Measurements from ENCODE around the gene GYS2.
"Not testable (repeated sequence)": the region's sequence is repeated elsewhere in the genome, so short reads cannot be mapped to it uniquely, and the experiment has no call there.

Gene GYS2

DNA sequence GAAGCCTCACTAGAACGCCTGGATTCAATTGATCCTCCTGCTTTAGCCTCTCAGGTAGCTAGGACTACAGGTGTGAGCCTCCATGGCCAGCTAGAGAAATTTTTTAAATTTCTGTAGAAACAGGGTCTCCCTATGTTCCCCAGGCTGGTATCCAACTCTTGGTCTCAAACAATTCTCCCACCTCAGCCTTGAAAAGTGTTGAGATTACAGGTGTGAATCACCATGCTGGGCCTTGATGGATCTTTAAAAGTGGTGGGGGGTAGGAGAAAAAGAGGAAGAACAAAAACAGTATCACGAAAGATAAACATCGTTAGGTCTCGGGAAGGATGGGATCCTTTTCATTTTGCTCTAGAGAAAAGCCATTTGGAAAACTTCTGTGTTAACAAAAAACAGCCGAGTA, 4.5 kb downstream of the GYS2 start:
- no peak for DNase-seq

DNA sequence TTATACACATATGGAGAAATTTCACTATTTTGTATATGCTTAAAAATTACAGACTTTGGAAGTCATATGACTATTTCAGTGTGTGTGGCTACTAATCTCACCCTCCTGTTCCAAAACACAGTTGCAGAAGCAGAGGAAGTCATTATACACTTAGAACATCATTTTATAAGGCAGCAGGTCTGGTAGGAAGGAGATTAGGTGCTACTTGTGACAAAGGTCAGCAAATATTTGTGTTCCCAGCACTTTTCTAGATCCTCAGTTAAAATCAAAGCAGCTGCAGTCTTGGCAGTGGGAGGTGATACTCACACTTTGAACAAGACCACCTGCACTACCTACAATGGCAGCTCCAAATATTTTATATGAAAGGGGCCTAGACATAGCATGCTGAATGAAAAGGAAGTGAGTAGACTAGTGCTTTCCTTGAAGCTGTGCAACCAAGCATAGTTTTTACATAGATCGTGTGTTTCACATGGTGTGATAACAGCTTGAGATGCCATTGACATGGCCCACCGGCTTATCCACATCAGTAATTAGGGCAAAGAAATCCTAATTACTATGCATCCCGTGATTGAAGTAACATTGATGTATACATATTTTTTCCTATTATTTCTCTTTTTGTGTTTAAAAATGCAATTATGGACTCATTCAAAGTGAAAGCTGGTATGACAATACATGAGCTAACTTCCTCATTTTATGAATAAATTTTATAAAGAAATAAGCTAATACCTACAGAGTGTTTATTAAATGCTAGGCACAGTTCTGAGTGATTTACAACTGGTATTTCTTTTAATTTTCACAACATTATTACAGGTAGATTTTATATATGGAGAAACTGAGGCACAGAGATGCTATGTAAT, 5.3 kb downstream of the GYS2 start:
- no peak for DNase-seq

DNA sequence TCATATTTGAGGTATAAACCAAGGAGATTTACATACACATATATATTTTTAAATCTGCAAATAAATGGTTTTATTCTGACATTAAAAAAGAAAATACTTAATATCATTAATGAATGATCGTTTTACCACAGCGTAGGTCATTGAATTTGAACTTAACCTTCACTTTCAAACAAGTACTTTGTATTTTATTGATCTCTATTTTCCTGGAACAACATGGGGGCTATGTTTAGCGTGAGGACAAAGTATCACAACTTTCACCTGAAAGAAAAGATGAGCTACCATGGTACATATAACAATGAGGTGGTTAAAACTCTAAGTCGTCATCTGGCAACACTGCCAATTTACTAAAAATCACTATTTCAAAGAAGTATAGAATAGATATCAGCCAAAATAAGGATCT, 6.0 kb downstream of the GYS2 start:
- DNase-seq, result no peak

DNA sequence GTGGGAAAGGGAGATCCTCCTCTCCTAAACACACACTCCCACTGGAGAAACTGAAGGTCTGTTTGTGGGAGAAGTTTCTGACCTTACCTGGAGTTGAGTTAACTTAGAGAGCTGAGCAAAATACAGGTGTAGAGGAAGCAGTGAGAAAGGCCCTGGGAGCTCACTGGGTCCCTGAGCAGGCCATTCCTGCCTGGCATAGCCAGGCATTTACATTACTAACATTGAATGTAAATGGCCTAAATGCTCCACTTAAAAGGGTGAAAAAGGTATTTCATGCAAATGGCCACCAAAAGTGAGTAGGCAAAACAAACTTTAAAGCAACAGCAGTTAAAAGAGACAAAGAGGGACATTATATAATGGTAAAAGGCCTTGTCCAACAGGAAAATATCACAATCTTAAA, 9.3 kb downstream of the GYS2 start:
- DNase-seq, result not testable (repeated sequence)

DNA sequence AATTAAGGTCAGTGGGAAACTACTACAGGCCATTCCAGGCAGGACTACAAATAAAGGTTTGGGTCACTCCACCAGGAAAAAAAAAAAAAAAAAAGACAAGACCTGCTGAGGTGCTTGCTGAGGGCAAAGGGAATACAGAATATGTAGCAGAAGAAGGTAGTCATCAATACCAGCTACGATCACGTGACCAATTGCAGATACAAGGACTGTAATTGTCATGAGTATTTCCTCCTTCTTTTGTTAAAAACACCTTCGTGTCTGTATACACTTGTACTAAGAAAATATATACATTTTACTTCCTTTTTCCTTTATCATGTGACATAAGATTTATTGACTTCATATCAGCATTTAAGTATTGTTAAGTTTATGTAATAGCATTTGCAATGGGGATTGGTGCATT, 19.2 kb downstream of the GYS2 start:
- DNase-seq, result no peak

DNA sequence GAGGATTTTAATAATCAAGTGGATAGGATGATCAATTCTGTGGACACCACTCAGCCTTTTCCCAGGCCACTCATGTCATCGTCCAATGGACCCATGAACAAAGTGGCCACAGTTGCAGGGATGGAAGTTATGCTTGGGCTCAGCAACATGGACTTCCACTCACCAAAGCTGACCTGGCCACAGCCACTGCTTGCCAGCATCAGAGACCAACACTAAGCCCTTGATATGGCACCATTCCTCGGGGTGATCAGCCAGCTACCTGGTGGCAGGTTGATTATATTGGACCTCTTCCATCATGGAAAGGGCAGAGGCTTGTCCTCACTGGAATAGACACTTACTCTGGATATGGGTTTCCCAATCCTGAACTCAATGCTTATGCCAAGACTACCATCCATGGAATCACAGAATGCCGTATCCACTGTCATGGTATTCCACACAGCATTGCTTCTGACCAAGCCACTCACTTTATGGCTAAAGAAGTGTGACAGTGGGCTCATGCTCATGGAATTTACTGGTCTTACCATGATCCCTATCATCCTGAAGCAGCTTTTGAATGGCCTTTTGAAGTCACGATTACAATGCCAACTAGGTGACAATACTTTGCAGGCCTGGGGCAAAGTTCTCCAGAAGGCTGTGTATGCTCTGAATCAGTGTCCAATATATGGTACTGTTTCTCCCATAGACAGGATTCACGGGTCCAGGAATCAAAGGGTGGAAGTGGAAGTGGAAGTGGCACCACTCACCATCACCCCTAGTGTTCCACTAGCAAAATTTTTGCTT, 20.1 kb downstream of the GYS2 start:
- DNase-seq, result not testable (repeated sequence)

DNA sequence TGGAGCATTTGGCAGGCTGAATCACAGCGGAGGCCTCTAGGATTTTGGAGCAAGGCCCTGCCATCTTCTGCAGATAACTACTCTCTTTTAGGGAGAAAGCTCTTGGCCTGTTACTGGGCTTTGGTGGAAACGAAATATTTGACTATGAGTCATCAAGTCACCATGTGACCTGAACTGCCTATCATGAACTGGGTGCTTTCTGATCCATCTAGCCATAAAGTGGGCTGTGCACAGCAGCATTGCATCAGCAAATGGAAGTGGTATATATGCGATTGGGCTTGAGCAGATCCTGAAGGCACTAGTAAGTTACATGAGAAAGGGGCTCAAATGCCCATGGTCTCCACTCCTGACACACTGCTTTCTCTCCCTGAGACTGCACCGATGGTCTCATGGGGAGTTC, 21.1 kb downstream of the GYS2 start:
- no peak for DNase-seq

DNA sequence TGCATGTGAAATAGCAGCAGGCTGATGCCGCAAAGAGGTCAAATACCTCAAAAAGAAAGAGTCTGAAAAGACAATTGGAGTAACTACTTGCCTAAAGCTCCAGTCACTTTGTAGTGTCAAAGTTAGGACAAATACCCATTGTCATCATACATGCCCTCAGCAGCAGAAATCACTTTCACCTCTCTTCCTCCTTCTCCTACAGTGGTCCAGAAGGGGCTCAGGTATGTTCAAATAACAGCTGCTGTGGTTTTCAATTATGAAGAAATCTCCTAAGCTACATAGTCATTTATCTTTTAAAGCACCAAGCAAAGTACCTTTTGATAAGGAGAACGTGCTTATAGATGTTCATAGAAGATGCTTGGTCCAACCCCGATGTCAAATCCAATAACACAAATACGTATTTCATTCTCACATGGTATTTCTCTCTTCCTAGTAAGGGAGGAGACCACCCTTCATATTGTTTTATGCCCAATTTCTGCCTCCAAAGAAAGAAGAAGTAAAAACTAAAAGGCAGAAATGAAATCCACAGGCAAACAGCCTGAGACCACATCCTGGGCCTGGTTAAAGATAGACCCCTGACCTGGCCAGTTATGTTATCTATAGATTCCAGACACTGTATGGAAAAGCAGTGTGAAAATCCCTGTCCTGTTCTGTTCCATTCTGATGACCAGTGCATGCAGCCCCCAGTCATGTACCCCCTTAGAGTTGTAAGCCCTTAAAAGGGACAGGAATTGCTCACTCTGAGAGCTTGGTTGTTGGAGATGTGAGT, 23.7 kb downstream of the GYS2 start:
- no peak for DNase-seq

DNA sequence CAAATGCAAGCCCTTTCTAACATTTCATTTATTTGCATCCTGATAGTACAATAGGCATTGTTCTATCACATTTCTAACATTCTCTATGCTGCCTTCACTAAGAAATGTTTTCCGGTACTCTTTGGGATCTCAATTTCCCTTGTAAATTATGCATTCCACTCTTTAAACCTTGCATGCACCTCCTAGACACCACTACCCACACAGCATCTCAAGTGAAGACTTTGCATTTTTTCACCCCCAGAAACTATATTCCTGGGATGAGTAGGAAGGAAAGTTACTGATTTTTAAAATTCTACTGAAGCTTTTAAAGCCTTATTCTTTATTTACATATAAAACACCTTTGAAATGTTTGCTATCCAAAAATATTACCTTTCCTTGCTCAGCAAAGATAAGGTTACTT, 27.1 kb downstream of the GYS2 start:
- no peak for DNase-seq

DNA sequence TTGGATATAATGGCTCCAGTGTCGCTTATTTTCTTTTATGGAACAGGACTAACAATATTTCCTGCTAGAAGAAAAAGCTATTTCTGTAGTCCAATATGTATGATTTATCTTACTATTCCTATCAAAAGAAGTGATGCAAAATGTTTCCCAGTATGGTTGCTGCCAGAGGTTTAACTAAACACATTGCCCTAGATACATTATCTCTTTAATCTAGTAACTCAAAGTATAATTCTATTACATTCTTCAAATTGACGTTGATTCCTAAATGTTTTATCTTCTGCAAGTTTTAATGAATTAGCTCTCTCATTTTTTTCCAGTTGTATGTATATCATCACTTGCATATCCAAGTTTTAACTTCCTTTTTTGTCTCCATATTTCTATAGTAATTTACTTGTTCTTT, 28.2 kb downstream of the GYS2 start:
- no peak for DNase-seq

DNA sequence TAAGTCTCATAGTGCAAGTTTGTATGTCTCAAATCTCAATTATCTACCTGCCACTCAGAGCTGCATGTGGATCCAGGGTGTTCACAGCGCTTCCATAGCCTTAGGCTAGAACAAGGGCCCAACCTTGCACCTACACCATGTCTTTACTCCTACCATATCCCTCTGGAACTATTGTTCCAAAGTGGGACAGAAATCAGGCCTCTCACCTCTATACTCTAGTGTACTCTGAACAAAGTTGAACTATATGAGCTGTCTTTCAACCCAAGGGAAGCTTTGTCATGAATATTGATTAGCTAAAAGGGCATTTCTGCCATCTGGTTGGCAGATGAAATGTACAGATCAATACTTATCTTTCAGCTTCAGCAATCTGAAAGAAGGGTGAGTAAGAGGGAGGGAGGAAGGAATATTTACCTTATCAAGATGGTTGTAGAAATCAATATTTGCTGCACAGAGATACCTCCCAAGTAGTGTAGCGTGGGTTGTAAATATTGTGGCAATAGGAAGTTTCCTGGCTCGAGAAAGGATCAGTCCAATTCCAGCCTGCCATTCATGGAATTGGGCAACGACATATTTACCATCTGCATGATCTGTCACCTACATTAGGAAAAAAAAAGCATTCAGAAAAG, 30.8 kb downstream of the GYS2 start:
- DNase-seq, result no peak

DNA sequence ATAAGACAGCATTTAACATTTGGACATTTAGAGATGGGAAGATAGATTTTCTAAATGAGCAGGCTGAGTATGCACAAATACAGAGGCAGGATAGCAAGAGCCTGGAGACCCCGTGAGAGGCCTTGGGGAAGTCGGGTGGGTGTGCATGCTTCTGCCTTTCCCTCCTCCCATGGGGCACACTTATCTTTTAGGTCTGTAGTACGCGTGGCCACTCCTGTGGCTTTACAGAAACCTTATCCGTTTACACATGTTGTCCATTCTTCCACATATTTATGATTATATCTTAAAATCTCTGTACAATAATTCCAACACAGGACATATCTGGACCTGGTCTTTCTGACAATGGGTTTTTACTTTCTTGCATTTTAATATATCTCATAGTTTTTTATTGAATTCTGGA, 33.6 kb downstream of the GYS2 start:
- DNase-seq, result no peak

DNA sequence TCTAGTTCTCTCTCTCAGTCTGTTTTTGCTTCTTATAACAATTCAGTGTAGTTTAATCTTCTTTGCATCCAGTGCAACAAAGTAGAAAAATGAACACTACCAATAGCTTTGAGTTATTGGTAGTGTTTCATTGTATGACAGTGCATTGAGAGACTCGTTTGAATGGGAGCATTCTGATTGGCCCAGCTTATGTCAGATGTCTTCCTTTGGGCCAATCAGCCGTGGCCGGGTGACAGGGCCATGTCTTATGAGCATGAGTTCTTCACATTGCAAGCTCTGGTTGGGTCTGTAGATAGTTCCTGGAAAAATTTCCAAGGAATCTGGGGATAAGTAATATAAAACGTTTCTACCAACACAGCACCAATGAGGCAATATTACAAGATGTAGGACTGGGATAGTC, 36.5 kb downstream of the GYS2 start:
- DNase-seq, result no peak

DNA sequence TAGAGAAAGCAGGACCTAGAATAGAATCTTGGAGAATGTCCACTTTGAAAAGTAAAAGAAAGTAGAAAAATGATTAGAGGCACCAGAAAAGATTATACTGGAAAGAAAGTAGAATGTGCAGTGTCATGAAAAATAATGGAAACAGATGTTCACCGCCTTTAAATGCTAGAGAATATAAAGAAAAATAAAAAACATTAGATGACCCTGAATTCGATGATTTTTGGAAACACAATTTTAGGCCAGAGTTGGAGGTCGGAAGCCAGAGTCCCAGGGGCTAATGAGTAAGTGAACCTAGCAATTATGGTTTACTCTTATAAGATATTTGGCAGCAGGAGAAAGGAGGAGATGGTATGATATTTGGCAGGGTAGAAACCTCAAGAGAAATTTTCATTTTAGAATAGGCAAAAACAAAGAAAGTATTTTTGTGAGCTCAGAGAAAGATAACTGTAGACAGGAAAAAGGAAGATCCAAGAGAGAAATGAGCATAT, 37.7 kb downstream of the GYS2 start:
- no peak for DNase-seq

DNA sequence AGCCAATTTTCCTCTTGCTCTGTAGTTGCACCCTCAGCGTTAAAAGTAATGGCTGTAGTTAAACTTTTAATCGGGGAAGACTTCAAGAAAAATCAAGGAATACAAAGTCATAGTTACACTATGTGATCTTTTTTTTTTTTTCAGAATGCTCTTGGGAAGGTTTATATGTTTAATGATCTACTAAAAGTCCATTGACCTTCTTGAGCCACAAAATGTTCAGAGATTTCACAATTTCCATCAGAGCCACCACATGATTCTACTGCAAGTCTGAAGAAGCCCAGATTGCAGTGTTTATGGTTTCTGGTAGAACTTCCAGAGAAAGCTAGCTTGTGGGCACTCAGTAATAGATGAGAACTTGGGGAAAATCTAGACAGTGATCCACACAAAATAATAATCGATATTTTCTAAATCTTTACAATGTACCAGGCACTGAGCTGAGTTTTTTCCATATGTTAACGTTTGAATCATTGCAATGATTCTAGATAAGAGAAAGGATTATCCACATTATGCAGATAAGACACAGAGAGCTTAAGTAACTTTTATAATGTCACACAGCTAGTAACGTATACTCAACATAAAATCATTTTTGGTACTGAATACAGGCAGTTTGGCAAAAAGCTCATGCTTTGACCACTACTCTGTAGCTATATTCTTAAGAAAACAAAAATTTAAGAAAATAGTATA, 38.3 kb downstream of the GYS2 start:
- DNase-seq, result no peak

DNA sequence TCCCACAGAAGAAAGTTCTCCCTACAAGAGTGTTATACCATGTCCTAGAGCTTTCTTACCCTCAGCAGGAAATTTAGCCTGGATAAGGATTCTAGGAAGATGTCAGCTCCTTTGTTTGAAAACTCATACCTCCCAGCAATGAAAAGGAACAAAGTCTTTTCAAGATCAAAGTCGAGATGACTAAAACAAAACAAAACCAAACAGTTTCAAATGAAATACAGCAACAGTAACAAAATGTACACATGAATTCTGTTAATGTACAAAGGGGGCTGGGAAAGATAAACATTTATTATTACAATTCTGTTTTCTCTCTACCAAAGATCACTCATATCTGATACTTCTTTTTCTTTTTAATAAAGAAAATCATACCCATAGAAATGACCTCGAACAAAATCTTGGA, 41.8 kb downstream of the GYS2 start:
- no peak for DNase-seq

DNA sequence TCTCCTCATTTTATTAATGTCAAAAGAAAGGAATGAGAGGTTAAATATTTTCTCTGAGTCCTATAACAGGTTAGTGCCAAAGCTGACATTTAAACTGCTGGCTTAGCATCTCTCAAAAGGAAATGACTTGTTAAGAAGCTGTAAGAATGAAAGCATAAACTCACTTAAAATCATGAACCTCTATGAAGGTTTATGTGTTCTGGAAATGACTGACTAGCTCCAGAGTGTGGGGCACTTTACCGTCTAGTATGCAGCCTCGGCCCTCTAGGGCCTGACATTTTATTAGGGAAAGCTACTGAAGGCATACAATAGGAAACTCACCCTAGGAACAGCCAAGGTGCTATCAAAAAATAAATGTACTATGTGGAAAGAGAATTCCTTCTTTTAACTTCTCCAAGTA, 43.5 kb downstream of the GYS2 start:
- DNase-seq, result no peak

DNA sequence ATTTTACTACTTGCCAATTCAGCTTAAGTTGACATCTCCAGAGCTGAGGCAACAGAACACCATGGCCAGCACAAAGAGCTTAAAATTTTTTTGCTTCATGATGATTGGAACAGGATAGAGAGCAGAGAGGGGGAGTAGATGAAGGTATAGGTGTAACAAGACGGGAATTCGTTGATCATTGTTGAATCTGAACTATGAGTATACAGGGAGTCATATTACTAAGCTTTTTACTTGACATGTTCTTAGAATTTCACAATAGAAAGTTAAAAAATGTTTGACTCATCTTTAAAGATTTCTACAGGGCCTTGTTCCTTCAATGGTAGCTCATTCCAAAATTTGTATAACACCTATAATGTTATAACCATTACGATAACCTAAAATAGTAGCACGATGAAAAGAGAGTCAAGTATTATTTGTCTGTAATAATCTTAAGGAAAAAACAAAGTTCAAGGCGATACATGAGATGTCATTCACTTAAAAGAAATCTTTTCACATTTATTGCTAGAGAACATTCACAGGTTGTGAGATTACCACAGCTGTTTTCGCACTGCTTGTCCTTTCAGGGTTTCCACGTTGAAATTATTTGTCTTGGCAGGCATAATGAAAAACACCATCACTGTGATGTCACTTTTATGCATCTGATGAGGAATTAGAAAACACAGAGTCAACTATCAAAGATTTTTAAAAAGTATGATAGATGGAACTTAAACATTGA, 44.6 kb downstream of the GYS2 start:
- no peak for DNase-seq

DNA sequence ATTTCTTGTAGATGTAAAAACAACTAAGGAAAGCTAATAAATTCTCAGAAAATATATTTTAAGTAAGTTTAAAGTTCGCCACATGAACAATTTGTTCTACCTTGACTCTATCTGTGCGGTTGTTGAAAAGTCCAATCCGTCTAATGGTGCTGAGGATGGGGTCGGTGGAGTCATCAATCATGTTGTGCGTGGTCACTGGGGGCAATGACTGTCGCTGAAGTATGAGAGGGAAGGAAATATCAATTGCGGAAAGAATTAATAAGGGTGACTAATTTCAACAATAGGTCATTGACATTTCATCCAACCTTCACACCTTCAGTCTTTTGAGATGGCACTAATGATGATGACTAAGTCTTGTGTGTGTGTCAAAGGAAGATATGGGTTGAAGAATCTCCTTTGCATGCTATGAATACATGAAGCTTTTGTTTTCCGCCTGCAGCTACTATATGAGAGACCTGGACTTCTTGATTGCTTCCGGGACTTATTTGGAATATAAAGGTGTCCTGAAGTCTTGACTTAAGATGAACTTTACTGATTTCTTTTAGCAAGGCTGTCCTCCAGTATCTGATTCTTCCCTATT, 46.5 kb downstream of the GYS2 start:
- no peak for DNase-seq

DNA sequence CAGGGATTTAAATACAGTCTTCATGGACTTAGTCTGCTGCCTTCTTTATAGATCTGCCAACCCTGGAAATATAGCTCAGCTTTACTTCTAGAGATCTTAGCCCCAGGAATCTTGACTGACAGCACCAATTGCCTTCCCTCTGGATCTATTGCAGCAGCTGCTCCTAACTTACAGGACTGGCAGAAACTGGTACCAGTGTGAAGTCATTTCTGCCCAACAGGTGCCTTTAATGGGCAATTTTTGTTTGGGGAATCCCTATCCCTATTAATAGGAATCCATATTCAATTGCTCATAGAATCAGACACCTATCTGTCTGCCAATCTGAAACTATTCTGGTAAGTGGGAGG, 51.3 kb downstream of the GYS2 start:
- DNase-seq, result no peak

DNA sequence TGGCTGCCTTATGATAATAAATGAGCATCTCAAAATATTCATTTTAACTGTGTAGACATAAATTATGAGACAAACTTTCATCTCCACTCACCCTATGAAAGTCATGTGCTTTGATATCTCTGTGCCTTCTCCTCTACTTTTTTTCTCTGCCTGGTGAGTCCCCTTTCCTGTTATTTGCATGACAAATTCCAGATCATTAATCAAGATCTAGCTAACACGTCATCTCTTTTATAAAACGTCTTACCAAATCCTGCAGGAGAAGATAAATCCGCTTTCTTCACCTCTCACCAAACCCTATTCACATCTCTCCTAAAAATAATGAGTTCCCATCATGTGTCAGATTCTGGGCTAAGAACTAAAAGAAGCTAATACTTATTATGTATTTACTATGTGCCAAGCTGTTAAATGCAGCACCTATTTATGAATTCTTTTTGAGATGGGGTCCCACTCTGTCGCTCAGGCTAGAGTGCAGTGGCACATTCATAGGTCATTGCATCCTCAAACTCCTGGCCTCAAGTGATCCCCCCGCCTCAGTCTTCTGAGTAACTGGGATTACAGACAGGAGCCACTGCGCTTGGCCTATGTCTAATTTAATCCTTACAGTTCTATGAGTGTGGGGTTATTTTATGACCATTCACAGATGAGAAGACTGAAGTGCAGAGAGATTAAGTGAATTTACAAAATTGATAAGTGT, 51.9 kb downstream of the GYS2 start:
- DNase-seq, result no peak

All from activated CD4-positive, alpha-beta T cell treated with anti-CD3 and anti-CD28 coated beads for 48 hours (primary cell).